Stimulated activated CD4-positive, alpha-beta T cell treated with anti-CD3 and anti-CD28 coated beads, Interleukin-12 subunit alpha, Interleukin-12 subunit beta, amount 100 ng/mL, for 24 hours (primary cell): ENCODE results near the gene VGLL3.

Experiments used
- DNase-seq, 2 experiments: peaks; one replicate each; pipeline ENCODE4 v3.0.0-alpha.2; 2020; ENCODE audit warnings: low read depth in 2 of 2

VGLL3 gene

DNA sequence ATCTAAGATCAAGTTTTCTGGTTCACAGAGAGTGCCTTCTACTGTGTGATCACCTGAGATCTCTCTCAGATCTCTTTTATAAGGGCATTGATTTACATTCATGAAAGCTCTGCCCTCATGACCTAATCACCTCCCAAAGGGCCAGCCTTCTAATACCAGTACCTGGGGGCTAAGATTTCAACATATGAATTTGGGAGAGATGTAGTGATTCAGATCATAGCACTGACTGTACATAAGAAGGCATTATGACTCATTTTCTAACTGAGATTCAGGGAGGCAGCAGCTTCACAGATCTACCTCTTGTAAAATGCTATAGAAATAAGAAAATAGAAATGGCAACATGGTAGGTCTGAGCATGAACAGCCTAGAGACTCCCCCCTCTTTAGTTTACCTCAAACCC is 39.6 kb downstream of the VGLL3 start:
- DNase-seq = no peak

DNA sequence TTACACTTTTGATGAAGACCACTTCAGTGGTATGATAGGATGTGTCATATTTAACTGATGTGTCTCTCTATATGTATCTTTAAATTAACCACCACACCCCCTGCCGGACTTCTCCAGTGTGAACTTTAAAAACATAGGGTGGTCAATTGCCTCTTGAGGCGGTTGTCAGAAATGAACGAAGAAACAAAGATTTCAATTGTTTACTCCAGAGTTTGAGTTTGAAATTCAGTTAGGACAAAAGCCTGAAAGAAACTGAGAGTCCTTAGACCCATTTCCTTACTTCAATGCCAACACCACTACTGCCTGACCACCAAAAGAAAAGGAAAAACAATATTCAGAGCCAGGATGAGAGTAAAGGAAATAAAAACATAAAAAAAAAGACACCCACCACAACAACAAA is 40.2 kb downstream of the VGLL3 start:
- DNase-seq = no peak

DNA sequence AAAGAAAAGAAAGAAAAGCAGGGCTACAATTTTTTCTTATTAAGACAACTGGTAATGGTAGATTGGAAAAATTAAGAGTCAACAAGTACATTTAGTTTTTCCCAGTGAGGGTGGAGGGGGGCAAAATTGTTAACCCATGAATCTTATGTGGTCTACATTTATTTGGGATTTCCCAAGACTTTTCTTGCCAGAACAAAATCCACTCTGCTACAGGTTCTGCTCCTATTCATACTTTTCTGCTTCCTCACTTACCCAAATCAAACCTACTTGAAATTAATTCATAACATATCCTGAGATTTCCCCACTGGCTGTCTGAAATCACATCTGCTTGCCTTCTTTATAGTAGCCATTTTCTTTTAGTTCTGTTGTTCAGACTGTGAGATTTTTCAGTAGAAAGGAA is 41.1 kb downstream of the VGLL3 start:
- no peak for DNase-seq

DNA sequence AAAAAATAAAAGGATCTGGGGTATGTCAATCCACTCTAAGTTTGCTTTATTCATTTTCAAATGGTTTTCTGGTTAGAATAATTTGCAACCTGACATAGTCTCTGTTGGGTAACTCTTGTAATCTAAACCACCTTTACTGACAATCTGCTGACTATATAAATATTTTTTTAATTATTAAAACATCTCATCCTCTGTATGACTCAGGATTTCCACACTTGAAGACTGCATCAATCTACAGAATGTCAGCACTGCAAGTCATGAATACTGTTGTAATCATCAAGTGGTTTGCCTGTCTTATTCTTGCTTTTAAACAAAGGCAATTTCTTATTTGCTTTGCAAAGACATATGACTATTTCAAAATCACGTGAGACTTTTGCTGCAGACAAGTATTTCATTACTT is 42.1 kb downstream of the VGLL3 start:
- no peak for DNase-seq

DNA sequence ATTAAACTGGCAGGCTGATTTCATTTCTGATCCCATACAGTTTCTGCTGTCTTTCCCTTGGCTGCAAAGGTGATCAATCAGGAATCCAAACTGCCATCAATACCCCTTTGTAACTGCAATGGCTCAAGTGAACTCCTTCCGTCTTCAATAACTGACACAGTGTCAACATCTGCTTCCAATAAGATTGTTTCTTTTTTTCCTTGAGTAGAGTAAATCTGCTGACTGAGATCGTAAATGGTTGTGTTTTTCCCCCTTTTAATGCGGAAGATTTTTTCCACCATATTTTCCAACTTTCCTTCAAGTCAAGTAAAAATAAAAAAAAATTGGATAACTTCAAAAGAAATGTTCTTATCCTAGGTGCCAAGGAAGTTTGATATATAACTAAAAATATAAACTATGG is 48.7 kb downstream of the VGLL3 start:
- DNase-seq = no peak

DNA sequence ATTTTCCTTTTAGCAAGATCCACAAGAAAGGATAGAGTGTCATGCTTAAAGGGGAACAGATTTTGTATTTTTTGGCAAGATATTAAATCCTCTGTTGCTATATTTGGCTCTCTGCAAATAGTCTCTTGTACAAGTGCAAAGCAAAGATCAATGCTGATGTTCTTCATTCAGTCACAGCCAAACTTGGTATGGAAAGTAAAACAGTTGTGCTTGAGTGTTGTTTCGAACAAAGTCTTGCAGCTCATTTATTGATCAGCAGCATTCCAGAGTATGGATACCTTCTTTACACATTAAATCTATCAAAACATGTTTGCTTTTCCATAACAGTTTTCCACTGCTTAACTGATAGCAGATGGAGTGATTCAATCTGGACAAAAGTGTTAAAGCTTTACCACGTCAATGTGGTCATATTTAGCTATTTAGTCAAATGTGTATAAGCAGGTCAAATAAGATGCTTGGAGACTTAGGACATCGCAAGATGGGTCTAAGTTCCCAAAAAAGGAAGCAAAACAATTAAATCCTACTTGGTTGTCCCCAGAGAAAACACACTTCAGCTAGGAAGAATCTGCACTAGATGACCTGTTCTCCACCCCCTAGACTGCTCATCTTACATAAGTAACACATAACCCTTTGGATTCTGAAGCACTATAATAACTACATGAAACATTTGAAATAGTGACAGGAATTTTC is 52.4 kb downstream of the VGLL3 start:
- DNase-seq = no peak

DNA sequence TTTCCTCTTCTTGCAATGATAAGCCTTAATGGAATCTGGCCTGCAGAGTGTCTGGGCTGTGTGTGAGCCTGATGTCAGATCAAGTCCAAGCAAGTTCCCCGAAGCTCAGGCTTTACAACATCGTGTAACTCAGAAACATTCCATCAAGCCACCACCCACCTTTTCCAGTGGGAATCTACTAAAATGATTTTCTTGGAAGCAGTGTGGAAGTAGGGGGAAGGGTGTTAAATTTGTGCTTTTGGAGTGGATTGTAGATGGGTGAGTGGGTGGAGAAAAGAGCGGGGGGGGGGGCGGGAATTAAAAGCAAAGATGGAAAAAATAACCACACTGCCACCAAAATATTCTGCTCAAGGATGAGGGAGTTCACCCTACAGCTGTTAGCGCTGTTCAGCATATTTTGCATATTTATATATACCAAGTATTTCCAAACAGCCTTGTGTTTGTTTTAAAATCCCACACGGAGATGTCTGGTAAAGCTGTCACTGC is 53.6 kb downstream of the VGLL3 start:
- no peak for DNase-seq

DNA sequence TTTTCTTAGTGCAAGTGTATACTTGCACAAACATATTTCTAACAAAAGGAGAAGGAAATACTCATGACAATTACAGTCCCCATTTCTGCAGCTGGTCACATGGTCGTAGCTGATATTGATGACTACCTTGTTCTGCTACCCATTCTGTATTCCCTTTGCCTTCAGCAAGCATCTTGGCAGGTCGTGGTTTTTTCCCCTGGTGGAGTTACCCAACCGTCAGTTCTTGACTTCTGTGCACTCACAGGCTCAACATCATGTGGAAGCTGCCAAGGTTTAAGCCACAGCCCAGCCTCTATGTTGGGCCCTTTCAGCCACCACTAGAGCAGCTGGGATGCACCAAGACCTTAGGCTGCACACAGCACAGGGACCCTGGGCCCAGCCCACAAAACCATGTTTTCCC is 56.1 kb downstream of the VGLL3 start:
- no peak for DNase-seq

DNA sequence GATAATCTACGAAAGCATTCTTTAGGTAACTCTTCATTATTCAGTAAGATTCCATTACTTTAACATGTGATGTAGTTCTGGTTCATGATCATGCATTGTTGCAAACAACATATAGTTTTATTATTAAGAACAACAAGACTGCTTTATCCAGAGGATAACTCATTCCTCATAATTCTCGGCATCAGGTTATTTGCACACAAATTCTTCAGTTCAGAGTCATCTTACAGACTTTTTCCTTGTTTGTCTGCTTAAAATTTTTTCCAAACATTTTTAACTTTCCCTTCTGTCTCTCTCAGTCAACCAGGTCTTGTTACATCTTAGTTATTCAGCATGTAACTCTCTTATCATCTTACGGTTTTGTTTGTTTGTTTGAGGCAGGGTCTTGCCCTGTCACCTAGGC is 60.1 kb downstream of the VGLL3 start:
- no peak for DNase-seq

DNA sequence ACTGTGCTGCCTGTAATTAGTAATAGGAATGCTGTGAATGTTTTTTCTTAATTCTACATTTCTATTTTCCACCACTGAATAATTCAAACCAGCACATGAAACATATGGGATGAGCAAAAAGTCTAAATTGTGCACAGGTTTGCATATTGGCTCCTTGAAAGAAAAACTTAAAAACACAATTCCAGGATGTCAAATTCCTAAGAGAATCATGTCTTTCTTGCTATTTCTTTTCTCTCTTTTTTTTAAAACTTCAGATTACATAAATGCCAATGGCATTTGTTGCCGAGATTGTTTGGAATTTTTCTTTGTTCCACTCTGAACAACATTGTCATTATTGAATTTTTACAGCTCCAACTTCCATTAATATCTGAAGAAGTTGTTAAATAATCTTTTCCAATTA is 60.8 kb downstream of the VGLL3 start:
- DNase-seq = no peak

DNA sequence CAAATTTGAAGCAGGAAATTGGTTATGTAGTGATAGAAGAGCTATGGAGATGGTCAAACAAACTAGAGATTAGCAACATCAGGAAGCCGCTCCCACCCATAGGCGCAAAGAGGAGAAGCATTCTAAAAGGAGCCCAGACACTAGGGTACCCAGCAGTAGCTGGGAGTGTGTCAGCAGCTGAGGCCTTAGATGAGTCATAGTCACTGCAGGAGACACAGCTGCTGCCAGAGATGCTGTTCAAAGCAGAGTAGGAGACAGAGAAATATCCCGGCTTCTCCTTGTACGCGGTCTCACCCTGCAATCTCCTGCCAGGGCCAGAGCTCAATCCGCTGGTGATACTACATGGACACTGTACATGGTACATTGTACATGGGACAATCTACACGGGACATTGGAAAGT is 61.9 kb downstream of the VGLL3 start:
- no peak for DNase-seq

DNA sequence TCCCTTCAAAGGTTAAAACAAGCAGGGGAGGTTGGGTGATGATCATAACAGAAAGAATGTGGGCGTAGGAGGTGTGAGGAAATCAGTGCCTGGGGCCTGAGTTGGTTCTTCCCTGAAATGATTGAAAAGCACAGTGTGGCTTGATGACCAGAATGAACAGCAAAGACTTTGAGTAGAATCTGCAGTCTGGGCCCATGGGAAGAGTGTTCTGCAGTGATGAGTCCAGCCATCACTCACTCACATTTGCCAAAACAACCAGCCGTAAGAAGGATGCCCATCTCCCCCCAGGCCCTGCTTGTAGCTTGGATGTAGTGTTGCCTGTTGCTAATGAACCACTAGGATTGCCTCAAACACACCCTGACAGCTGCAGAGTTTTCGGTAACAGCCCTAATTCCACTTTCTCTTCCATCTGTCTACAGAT is 67.9 kb downstream of the VGLL3 start:
- DNase-seq = no peak

DNA sequence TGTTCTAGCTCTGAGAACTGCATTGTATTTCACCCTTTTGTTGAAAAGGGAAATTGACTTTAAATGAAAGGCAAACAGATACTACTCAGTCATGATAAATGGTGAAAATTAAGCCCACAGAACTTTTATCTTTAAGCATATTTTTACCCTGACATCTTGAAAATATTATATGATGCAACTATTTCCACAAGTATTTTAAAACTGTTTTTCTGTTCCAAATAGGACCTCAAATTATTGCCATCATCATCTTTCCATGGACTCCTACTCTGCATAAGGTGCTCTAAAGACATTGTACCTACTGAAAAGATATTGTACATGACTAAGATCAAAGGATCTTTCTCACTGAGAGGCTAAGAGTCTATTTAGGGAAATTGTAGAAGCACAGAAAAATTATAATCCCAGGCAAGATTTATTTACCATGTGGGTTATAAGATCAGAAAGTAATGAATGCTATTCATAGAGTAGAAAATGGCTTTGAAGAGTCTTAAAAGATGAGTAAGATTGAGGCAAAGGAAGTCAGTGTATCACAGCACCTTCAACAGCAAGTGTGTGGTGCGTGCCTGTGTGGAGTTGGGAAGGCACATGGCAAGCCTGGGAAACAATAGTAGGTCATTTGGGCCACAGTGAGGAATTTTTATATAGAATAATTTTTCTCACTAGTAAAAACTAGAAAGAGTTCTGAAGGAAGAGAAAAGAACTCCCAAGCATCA is 68.8 kb downstream of the VGLL3 start:
- DNase-seq = no peak

DNA sequence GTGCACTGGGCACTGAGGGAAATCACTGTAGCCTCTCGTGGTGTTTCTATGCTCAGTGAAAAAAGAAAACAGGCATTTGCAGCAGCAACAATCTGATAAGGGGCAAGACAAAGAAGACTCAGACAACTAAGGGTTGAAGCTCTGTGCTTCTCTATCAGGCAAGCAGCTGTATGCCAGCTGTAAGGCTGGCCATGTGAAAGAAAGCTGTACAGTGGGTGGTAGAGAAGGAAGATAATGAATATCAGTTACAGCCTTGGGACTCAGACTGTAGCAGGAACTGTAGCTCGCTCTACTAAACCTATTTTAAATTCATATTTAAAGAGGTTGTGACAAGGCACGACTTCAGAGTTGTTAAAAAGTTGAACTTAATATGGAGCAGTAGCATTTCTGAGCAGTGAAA is 76.3 kb downstream of the VGLL3 start:
- no peak for DNase-seq

DNA sequence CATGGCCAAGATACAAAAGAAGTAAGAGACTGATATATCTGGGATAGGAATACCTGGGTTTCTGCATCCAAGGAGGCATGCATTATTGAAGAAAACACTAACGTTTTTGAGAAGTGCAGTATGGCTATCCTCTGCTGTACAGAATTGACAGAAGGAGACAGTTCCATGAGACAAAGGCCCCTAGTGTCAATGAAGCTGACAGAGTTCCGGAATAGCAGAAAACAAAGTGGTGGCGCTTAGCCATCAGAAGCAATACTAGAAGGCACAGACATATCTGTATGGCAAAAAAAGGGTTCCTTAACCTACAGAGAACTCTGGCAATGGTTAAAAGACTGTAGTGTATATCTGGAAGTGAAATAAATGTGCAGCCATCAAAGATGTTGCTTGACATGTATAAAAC is 77.8 kb downstream of the VGLL3 start:
- DNase-seq = no peak

DNA sequence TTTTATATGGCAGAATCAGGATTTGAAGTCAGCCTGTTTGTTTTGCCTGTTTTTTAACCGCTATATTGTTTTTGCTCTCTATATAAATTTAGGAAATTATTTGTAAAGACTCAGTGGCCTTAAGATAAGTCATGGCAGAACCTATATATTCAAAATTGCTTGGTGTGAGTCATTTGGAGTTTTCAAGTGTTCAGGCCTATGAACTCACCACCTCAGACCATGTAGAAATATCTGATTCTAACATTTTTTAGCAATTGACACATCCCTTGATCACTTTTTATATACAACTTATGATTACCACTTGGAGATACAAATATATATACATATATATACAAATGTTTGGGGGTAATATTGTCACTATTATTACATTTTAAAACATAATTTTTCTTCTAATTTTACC is 95.7 kb downstream of the VGLL3 start:
- no peak for DNase-seq

DNA sequence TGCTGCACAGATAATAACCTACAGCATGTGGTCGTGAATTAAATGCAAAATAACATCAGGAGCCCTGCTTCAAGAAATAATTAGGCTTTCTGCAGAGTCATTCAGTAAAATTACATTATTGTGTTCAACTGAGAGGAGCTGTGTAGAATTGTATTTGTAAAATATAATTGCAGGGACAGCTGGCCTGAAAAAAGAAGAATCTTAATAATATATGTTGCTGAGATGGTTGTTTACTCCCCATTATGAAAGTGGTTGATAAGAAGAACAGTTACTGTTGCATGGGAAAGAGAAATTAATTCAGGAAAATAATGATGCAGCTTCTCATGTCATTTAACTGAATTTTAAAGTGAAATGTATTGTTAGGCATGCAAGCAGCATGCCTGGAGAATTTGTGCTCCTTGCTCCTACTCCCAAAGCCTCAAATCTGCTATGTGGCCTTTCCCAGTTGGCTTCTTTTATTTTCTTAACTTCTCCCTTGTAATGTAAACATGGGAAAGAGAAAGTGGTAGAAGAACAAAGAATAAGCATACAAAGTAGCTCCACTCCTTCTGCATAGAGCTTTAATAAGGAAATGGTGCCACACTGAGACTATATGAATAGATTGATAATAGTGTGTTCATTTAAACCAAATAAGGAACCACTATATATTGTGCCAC is 100.1 kb downstream of the VGLL3 start:
- no peak for DNase-seq
